ENCODE results near the gene ACO1.

The ACO1 gene

GRCh38 chr9:32490601-32491000 is 106.2 kb downstream of the ACO1 start:
- no peak for DNase-seq (ENCODE audit: low spot score)

- DNase-seq (ENCODE audit: low spot score), result no peak
Measured at GRCh38 chr9:32497921-32498320, 113.5 kb downstream of the ACO1 start.

GRCh38 chr9:32500768-32501167 is 116.3 kb downstream of the ACO1 start:
- DNase-seq (ENCODE audit: low spot score), result no peak

DNA sequence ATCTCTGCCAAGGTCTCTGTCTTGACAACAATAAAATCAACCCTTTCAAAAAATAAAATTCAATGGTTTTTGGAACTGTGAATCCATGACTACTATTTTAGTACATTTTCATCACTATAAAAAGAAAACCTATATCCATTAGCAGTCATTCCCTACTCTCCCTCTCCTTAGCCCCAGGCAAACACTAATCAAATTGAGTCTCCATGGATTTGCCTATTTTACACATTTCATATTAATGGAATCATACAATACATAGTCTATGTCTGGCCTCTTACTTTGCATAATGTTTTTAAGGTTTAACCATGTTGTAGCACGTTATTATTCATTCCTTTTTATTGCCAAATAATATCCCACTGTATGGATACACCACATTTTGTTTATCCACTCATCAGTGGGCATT is 117.4 kb downstream of the ACO1 start:
- DNase-seq (ENCODE audit: low spot score), result no peak

DNA sequence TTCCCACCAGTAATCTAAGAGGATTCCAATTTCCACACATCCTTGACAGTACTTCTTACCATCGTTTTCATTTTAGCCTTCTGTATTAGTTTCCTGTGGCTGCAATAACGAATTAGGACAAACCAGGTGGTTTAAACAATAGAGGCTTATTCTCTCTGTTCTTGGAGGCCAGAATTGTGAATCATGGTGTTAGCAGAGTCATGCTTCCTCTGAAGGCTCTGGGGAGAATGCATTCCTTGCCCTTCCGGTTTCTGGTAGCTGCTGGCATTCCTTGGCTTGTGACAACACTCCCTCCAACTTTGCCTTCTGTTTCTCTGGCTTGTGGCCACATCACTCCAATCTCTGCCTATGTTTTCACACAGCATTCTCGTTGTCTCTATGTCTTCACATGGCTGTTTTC is 118.0 kb downstream of the ACO1 start:
- no peak for DNase-seq (ENCODE audit: low spot score)

DNA sequence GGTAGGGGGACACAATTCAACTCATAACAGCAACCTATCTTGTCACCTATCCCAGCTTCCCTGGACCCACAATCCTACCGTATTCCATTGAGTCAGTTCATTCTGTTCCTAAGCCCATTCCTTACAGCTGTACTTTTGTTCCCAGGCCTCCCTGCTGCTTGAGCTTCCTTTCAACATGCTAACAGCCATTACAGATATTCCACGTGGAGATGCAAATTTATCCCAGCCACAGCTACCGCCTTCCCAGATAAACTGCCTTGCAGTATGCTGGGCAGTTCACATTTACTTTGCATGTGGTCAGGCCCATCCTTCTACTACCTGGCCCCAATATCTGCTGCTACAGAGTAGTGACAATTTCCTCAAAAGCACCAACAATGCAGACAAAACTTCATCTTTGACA is 118.6 kb downstream of the ACO1 start:
- no peak for DNase-seq (ENCODE audit: low spot score)

Measured in globus pallidus (tissue), 1 donor.